ENCODE results near the gene RPS6KA2. TPM values are rescaled to one million over a fixed set of nuclear protein-coding genes. Genes with fewer than 3 reads are reported as not detected.

Gene RPS6KA2
- polyA plus RNA-seq, 5 donors = 38.9 to 52.0 (median 42.5) TPM

GRCh38 chr6:166470863-166471410 is 156.1 kb downstream of the RPS6KA2 start:
- DNase-seq = no peak

GRCh38 chr6:166470029-166470862 is 156.8 kb downstream of the RPS6KA2 start:
- no peak for DNase-seq

GRCh38 chr6:166469426-166469961 is 157.6 kb downstream of the RPS6KA2 start:
- no peak for DNase-seq

- no peak for DNase-seq
Measured at GRCh38 chr6:166467436-166468000, 159.5 kb downstream of the RPS6KA2 start.

- no peak for DNase-seq
Measured at GRCh38 chr6:166466178-166467122, 160.6 kb downstream of the RPS6KA2 start.

- DNase-seq = no peak
Measured at GRCh38 chr6:166465671-166466087, 161.4 kb downstream of the RPS6KA2 start.

GRCh38 chr6:166465003-166465399 is 162.1 kb downstream of the RPS6KA2 start:
- DNase-seq = no peak

- DNase-seq = no peak
Measured at GRCh38 chr6:166464068-166465002, 162.7 kb downstream of the RPS6KA2 start.

GRCh38 chr6:166463359-166464067 is 163.5 kb downstream of the RPS6KA2 start:
- DNase-seq = no peak

- no peak for DNase-seq
Measured at GRCh38 chr6:166462461-166463135, 164.5 kb downstream of the RPS6KA2 start.

- DNase-seq = no peak
Measured at GRCh38 chr6:166461821-166462460, 165.1 kb downstream of the RPS6KA2 start.

- DNase-seq = no peak
Measured at GRCh38 chr6:166460473-166461437, 166.3 kb downstream of the RPS6KA2 start.

- DNase-seq = no peak
Measured at GRCh38 chr6:166459906-166460305, 167.1 kb downstream of the RPS6KA2 start.

- no peak for DNase-seq
Measured at GRCh38 chr6:166459272-166459671, 167.8 kb downstream of the RPS6KA2 start.

GRCh38 chr6:166456395-166457156 is 170.5 kb downstream of the RPS6KA2 start:
- DNase-seq = no peak

- no peak for DNase-seq
Measured at GRCh38 chr6:166454692-166455515, 172.1 kb downstream of the RPS6KA2 start.
